NCI-H146 (cell line): ENCODE results near the gene NPTXR.

Experiments
- DNase-seq: peaks from one replicate; lab custom pipeline; 2025; lab: John Stamatoyannopoulos, UW

The NPTXR gene

GRCh38 chr22:38853196-38853651 lies 9.4 kb upstream of the NPTXR start:
- DNase-seq: no peak

GRCh38 chr22:38852522-38852921 lies 8.7 kb upstream of the NPTXR start:
- no peak for DNase-seq

- DNase-seq: no peak
Measured at GRCh38 chr22:38850941-38851849, 7.4 kb upstream of the NPTXR start.

GRCh38 chr22:38850399-38850798 lies 6.6 kb upstream of the NPTXR start:
- DNase-seq: no peak

- DNase-seq: no peak
Measured at GRCh38 chr22:38849811-38850210, 6.0 kb upstream of the NPTXR start.

GRCh38 chr22:38846412-38846811 lies 2.6 kb upstream of the NPTXR start:
- DNase-seq: no peak

GRCh38 chr22:38845004-38845740 lies 1.3 kb upstream of the NPTXR start:
- DNase-seq: no peak

- DNase-seq: no peak
Measured at GRCh38 chr22:38844315-38845003, 631 bp upstream of the NPTXR start.

GRCh38 chr22:38843201-38843656 lies 599 bp downstream of the NPTXR start:
- DNase-seq: peak; percentile 72

- DNase-seq: no peak
Measured at GRCh38 chr22:38842512-38843200, 1.2 kb downstream of the NPTXR start.

GRCh38 chr22:38841635-38842034 lies 2.2 kb downstream of the NPTXR start:
- DNase-seq: no peak

- no peak for DNase-seq
Measured at GRCh38 chr22:38841211-38841610, 2.6 kb downstream of the NPTXR start.

GRCh38 chr22:38840129-38840528 lies 3.7 kb downstream of the NPTXR start:
- no peak for DNase-seq

- no peak for DNase-seq
Measured at GRCh38 chr22:38839686-38840085, 4.1 kb downstream of the NPTXR start.

- DNase-seq: no peak
Measured at GRCh38 chr22:38837414-38837928, 6.4 kb downstream of the NPTXR start.

- no peak for DNase-seq
Measured at GRCh38 chr22:38835888-38836301, 7.9 kb downstream of the NPTXR start.

GRCh38 chr22:38834991-38835390 lies 8.8 kb downstream of the NPTXR start:
- DNase-seq: no peak

- DNase-seq: no peak
Measured at GRCh38 chr22:38834215-38834953, 9.4 kb downstream of the NPTXR start.

GRCh38 chr22:38833061-38833460 lies 10.8 kb downstream of the NPTXR start:
- no peak for DNase-seq

GRCh38 chr22:38832005-38832978 lies 11.5 kb downstream of the NPTXR start:
- no peak for DNase-seq
